Neural cell (in vitro differentiated cells): ENCODE results near the gene SLC44A5. TPM values are rescaled to one million over a fixed set of nuclear protein-coding genes. Genes with fewer than 3 reads are reported as not detected.

Source experiments
- H2AFZ ChIP-seq: fragments of 200-600, 300-800 bp; sonication (generic), shearing (Covaris generic); 2 replicates; pipeline ENCODE4 v1.6.0; 2014; ENCODE audit warnings: low read depth, mild to moderate bottlenecking, antibody characterized with exemption, low read length, moderate library complexity
- H3F3A ChIP-seq: fragments of 200-600 bp; shearing (Covaris generic); 2 replicates; pipeline ENCODE4 v1.6.1; 2016; ENCODE audit warnings: mild to moderate bottlenecking, moderate library complexity, mixed read lengths, antibody characterized with exemption, low read length; ENCODE audit not compliant: insufficient read depth, poor library complexity, severe bottlenecking
- H3K27ac ChIP-seq: fragments of 200-600, 300-800 bp; sonication (generic), shearing (Covaris generic); 2 replicates; pipeline ENCODE4 v1.5.1; 2014; ENCODE audit warnings: mild to moderate bottlenecking, low read length, moderate library complexity
- H3K27me3 ChIP-seq: fragments of 300-800, 200-600 bp; sonication (generic), shearing (Covaris generic); 2 replicates; pipeline ENCODE4 v1.6.0; 2014; ENCODE audit warnings: mild to moderate bottlenecking, low read depth, low read length, moderate library complexity; ENCODE audit not compliant: insufficient read depth
- H3K36me3 ChIP-seq: fragments of 300-800, 200-600 bp; sonication (generic), shearing (Covaris generic); 2 replicates; pipeline ENCODE4 v1.5.1; 2014; ENCODE audit warnings: mild to moderate bottlenecking, antibody characterized with exemption, low read length, moderate library complexity; ENCODE audit not compliant: insufficient read depth
- H3K4me2 ChIP-seq: fragments of 300-800, 200-600 bp; sonication (generic), shearing (Covaris generic); 2 replicates; pipeline ENCODE4 v1.6.0; 2014; ENCODE audit warnings: mild to moderate bottlenecking, low read length
- H3K4me3 ChIP-seq: fragments of 300-800, 200-600 bp; sonication (generic), shearing (Covaris generic); 2 replicates; pipeline ENCODE4 v1.5.1; 2014; ENCODE audit warnings: mild to moderate bottlenecking, low read length, moderate library complexity
- H3K79me2 ChIP-seq: fragments of 200-600 bp; shearing (Covaris generic); replicated peaks from 2 replicates; pipeline ENCODE4 v1.6.0; 2014; ENCODE audit warnings: mild to moderate bottlenecking, low read length, moderate library complexity; ENCODE audit not compliant: insufficient read depth
- H3K9ac ChIP-seq: fragments of 300-800, 200-600 bp; sonication (generic), shearing (Covaris generic); 2 replicates; pipeline ENCODE4 v1.6.1; 2016; ENCODE audit warnings: mild to moderate bottlenecking, low read length, mixed read lengths
- H3K9me2 ChIP-seq: fragments of 200-600 bp; shearing (Covaris generic); 2 replicates; pipeline ENCODE4 v1.6.1; 2016; ENCODE audit warnings: mild to moderate bottlenecking, low read length, mixed read lengths; ENCODE audit not compliant: insufficient read depth
- H3K9me3 ChIP-seq: fragments of 200-600, 300-800 bp; sonication (generic), shearing (Covaris generic); 2 replicates; pipeline ENCODE4 v1.6.1; 2016; ENCODE audit warnings: mild to moderate bottlenecking, mixed run types, low read length, moderate library complexity, mixed read lengths
- H4K20me1 ChIP-seq: fragments of 200-600 bp; shearing (Covaris generic); 2 replicates; pipeline ENCODE4 v1.6.1; 2016; ENCODE audit warnings: mild to moderate bottlenecking, mixed run types; ENCODE audit not compliant: insufficient read depth
- CTCF ChIP-seq: fragments of 450-650 bp; IDR thresholded peaks from 2 replicates; pipeline ENCODE4 v1.5.1; 2014; ENCODE audit warnings: antibody characterized with exemption, mild to moderate bottlenecking, moderate library complexity; ENCODE audit not compliant: poor library complexity, severe bottlenecking
- EP300 ChIP-seq: fragments of 450-650 bp; conservative IDR thresholded peaks from 2 replicates; pipeline ENCODE4 v1.6.1; 2014; ENCODE audit warnings: antibody characterized with exemption, mild to moderate bottlenecking, moderate library complexity; ENCODE audit not compliant: poor library complexity, severe bottlenecking
- EZH2 ChIP-seq: fragments of 200-600, 300-800 bp; shearing (Covaris generic), sonication (generic); IDR thresholded peaks from 2 replicates; pipeline ENCODE4 v1.6.1; 2014; ENCODE audit warnings: antibody characterized with exemption, low read length, borderline replicate concordance, mild to moderate bottlenecking; ENCODE audit not compliant: insufficient read depth, poor library complexity, severe bottlenecking
- MXI1 ChIP-seq: fragments of 450-650 bp; conservative IDR thresholded peaks from 2 replicates; pipeline ENCODE4 v1.6.1; 2014; ENCODE audit warnings: antibody characterized with exemption, mild to moderate bottlenecking; ENCODE audit not compliant: poor library complexity, severe bottlenecking
- POLR2AphosphoS5 ChIP-seq: IDR thresholded peaks from 2 replicates; pipeline ENCODE4 v1.6.1; 2012
- RAD21 ChIP-seq: fragments of 450-650 bp; conservative IDR thresholded peaks from 2 replicates; pipeline ENCODE4 v1.6.1; 2014; ENCODE audit warnings: antibody characterized with exemption, mild to moderate bottlenecking, moderate library complexity
- REST ChIP-seq: IDR thresholded peaks from 2 replicates; pipeline ENCODE4 v1.6.1; 2012; ENCODE audit warnings: borderline replicate concordance
- SMC3 ChIP-seq: fragments of 450-650 bp; conservative IDR thresholded peaks from 2 replicates; pipeline ENCODE4 v1.6.1; 2014; ENCODE audit warnings: antibody characterized with exemption, mild to moderate bottlenecking, moderate library complexity; ENCODE audit not compliant: poor library complexity
- TAF1 ChIP-seq: IDR thresholded peaks from 2 replicates; pipeline ENCODE4 v1.6.1; 2012; ENCODE audit warnings: low read depth
- polyA plus RNA-seq: library from polyadenylated mRNA; depleted of rRNA; stranded (reverse); fragments of >200 nt; gene quantifications from 2 replicates; pipeline ENCODE4 v1.2.3, GENCODE V29; 2014

SLC44A5 gene
- polyA plus RNA-seq, 1 donor from 2014 or later, result 53.0 TPM

GRCh38 chr1:75310067-75310466, 300.8 kb downstream of the SLC44A5 start:
- no peak overlapping the region for H3K9ac ChIP-seq
- H3K9me2 ChIP-seq, result no peaks in the 10 kb centered on the region
- H3F3A ChIP-seq, result no peaks in the 10 kb centered on the region
- H3K27ac ChIP-seq, result no peak overlapping the region
- H3K4me2 ChIP-seq, result no peak overlapping the region
- no peaks in the 10 kb centered on the region for H3K27me3 ChIP-seq
- no peak for TF ChIP-seq TAF1
- TF ChIP-seq EP300, result no peak
- no peak for TF ChIP-seq RAD21
- TF ChIP-seq POLR2AphosphoS5, result no peak
- no peak for TF ChIP-seq REST
- TF ChIP-seq EZH2, result no peak
- no peak for TF ChIP-seq MXI1
- no peak for TF ChIP-seq CTCF
- H3K4me3 ChIP-seq, result no peak overlapping the region
- no peaks in the 10 kb centered on the region for H3K79me2 ChIP-seq
- no peaks in the 10 kb centered on the region for H4K20me1 ChIP-seq
- H2AFZ ChIP-seq, result no peak overlapping the region
- no peaks in the 10 kb centered on the region for H3K9me3 ChIP-seq
- no peaks in the 10 kb centered on the region for H3K36me3 ChIP-seq

- Histone ChIP-seq H3K36me3 (no peaks in the 10 kb centered on the region), H4K20me1 (no peaks in the 10 kb centered on the region), H3K9ac (no peak overlapping the region), H3K27me3 (no peaks in the 10 kb centered on the region), H3F3A (no peaks in the 10 kb centered on the region), H3K4me2 (no peak overlapping the region), H3K9me3 (no peaks in the 10 kb centered on the region), H3K79me2 (no peaks in the 10 kb centered on the region), H3K4me3 (no peak overlapping the region), H3K9me2 (no peaks in the 10 kb centered on the region), H2AFZ (no peak overlapping the region), H3K27ac (no peak overlapping the region)
- TF ChIP-seq REST, result no peak
- TF ChIP-seq CTCF, result no peak
- no peak for TF ChIP-seq SMC3
- no peak for TF ChIP-seq MXI1
- no peak for TF ChIP-seq POLR2AphosphoS5
Measured at GRCh38 chr1:75308365-75308764, 302.5 kb downstream of the SLC44A5 start.
